Measurements from ENCODE around the gene AATF.

- TF ChIP-seq, protein P1, sequence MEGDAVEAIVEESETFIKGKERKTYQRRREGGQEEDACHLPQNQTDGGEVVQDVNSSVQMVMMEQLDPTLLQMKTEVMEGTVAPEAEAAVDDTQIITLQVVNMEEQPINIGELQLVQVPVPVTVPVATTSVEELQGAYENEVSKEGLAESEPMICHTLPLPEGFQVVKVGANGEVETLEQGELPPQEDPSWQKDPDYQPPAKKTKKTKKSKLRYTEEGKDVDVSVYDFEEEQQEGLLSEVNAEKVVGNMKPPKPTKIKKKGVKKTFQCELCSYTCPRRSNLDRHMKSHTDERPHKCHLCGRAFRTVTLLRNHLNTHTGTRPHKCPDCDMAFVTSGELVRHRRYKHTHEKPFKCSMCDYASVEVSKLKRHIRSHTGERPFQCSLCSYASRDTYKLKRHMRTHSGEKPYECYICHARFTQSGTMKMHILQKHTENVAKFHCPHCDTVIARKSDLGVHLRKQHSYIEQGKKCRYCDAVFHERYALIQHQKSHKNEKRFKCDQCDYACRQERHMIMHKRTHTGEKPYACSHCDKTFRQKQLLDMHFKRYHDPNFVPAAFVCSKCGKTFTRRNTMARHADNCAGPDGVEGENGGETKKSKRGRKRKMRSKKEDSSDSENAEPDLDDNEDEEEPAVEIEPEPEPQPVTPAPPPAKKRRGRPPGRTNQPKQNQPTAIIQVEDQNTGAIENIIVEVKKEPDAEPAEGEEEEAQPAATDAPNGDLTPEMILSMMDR (IDR thresholded peaks at IDR 0.05 in 8 of 11, conservative IDR thresholded peaks at IDR 0.05 in 3 of 11) = no peak
- no peak for TF ChIP-seq POLR2A (IDR thresholded peaks at IDR 0.05)
Observed at GRCh38 chr17:36989173-36989572, 40.4 kb downstream of the AATF start.
